Measurements from ENCODE around the gene INPPL1. TPM values are rescaled to one million over a fixed set of nuclear protein-coding genes. Genes with fewer than 3 reads are reported as not detected.
"Not testable (repeated sequence)": the region's sequence is repeated elsewhere in the genome, so short reads cannot be mapped to it uniquely, and the experiment has no call there.

INPPL1 gene
- polyA plus RNA-seq, 1 experiment, result 164 TPM

DNA sequence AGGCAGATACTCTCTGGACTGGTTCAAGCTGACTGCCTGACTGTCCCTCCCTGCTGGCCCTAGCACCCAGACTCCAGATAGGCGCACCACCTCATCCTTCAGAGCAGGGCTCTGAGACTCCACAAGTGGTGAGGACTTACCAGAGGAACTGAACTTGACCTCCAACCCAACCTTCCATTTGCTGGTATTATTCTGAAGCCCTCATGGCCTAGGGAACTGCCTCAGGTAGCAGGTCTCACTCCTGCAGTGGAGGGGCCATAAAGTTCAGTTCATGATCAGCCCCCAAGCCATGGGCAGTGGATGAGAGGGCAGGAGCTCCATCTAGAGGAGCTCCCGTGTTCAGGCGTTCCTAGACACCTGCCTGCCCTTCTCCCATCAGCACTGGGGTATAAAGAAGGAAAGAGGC, 43.0 kb upstream of the INPPL1 start:
- POLR2A ChIA-PET; H3K36me3 ChIP-seq (ENCODE audit: control insufficient read depth, insufficient read depth, low read length); H3K27me3 ChIP-seq (ENCODE audit: control insufficient read depth, insufficient read depth, low read length); DNase-seq (ENCODE audit: low read depth); H3K4me3 ChIP-seq (ENCODE audit: low read depth, low read length): not testable (repeated sequence)
- TF ChIP-seq, protein P1, sequence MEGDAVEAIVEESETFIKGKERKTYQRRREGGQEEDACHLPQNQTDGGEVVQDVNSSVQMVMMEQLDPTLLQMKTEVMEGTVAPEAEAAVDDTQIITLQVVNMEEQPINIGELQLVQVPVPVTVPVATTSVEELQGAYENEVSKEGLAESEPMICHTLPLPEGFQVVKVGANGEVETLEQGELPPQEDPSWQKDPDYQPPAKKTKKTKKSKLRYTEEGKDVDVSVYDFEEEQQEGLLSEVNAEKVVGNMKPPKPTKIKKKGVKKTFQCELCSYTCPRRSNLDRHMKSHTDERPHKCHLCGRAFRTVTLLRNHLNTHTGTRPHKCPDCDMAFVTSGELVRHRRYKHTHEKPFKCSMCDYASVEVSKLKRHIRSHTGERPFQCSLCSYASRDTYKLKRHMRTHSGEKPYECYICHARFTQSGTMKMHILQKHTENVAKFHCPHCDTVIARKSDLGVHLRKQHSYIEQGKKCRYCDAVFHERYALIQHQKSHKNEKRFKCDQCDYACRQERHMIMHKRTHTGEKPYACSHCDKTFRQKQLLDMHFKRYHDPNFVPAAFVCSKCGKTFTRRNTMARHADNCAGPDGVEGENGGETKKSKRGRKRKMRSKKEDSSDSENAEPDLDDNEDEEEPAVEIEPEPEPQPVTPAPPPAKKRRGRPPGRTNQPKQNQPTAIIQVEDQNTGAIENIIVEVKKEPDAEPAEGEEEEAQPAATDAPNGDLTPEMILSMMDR (IDR thresholded peaks at IDR 0.05; ENCODE audit: insufficient read depth, low read depth, low read length), result peak; percentile 45
- CTCF ChIA-PET, result interaction anchor here (0.6 to 8.2 kb wide), 9 partner anchors 14 to 203 kb away, joined by 3 to 79 read pairs (median 6); no protein-coding TSS in a partner anchor

DNA sequence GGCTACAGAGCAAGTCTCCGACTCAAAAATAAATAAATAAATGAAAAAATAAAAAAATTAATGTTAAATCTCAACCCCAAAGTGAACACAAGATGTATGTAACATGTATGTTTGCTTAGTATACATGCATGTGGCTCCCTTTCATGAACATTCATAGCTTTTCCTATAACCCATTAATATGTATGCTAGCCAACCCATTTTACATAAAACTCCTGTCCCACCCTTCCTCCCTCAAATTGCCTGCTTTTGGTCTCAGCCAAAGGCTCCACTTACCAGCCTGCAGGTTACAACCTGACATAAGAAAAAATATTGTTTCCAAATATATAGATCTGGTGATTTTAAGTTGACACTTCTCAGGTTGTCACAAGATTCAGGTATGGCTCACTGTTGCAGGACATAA, 36.3 kb upstream of the INPPL1 start:
- CTCF ChIA-PET, result interaction anchor here (1.5 to 1.7 kb wide), 2 partner anchors 163 to 243 kb away, joined by 6 read pairs; no protein-coding TSS in a partner anchor
- DNase-seq (ENCODE audit: low read depth), result no peak

DNA sequence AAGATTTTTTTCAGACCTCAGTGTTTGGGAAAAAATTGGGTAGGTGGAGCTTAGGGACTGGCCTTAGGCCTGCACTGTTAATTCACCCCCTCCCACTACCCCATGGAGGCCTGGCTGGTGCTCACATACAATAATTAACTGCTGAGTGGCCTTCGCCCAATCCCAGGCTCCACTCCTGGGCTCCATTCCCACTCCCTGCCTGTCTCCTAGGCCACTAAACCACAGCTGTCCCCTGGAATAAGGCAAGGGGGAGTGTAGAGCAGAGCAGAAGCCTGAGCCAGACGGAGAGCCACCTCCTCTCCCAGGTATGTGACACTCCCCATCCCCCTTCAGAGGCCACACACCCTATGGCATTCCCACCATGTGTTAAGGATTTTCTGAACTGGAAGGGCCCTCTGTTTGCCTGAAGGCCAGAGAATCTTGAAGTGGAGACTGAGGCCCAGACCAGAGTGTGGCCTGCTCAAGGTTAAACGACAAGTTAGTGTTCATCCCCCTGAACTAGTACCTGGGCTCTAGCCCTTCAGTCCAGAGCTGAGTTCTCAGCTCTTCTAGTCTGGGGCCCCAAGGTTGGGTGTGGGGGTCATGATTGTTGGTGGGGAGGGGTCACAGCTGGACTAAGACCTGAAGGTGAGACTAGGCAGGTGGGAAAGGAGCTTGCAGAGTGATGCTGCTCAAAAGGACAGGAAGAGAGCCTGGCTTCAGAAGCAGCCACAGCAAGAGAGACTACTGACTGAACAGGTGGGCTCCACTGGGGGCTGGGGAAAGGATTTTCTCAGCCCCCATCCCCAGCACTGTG, 34.9 kb upstream of the INPPL1 start:
- H3K4me3 ChIP-seq (ENCODE audit: low read depth, low read length), result no peak overlapping the region
- H3K36me3 ChIP-seq (ENCODE audit: control insufficient read depth, insufficient read depth, low read length), result no peaks in the 10 kb centered on the region
- ChIA-PET CTCF (interaction anchor here (1.0 to 1.9 kb wide), 5 partner anchors 10 to 241 kb away, joined by 3 to 5 read pairs (median 4); no protein-coding TSS in a partner anchor), POLR2A (no interaction called here)
- TF ChIP-seq, protein P1 (IDR thresholded peaks at IDR 0.05; ENCODE audit: insufficient read depth, low read depth, low read length), result no peak
- no peak for DNase-seq (ENCODE audit: low read depth)
- no peaks in the 10 kb centered on the region for H3K27me3 ChIP-seq (ENCODE audit: control insufficient read depth, insufficient read depth, low read length)

More for the DNA sequence above, 36.3 kb upstream of the INPPL1 start:
- H3K4me3 ChIP-seq (ENCODE audit: low read depth, low read length), result no peak overlapping the region
- POLR2A ChIA-PET, result no interaction called here
- H3K27me3 ChIP-seq (ENCODE audit: control insufficient read depth, insufficient read depth, low read length), result no peaks in the 10 kb centered on the region
- H3K36me3 ChIP-seq (ENCODE audit: control insufficient read depth, insufficient read depth, low read length), result no peaks in the 10 kb centered on the region
- TF ChIP-seq, protein P1 (IDR thresholded peaks at IDR 0.05; ENCODE audit: insufficient read depth, low read depth, low read length), result no peak

DNA sequence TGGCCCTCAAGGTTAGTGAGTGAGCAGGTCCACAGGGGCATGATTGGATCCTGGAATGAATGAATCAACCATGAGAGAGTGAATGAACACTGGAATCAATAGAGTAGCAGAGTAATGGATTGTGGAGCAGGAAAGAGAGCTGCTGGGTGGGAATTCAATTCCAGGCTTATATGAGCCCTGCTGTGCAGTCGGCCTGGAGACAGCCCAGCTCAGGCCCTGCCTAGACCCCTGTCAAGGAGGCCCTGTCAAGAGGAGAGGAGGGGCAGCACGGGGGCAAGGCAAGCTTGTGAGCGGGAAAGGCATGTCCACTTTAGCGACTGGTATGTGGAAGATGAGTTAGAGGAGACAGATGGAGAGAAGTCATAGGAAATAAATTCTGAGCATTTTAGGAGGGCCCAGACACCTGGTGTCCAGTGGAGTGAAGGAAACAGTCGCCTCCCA, 33.9 kb upstream of the INPPL1 start:
- TF ChIP-seq, protein P1 (IDR thresholded peaks at IDR 0.05; ENCODE audit: insufficient read depth, low read depth, low read length), result no peak
- H3K27me3 ChIP-seq (ENCODE audit: control insufficient read depth, insufficient read depth, low read length), result no peaks in the 10 kb centered on the region; the same call in 1 of the 2 replicates
- CTCF ChIA-PET, result interaction anchor here (1.3 to 1.9 kb wide), 3 partner anchors 166 to 240 kb away, joined by 4 to 5 read pairs (median 5); no protein-coding TSS in a partner anchor
- POLR2A ChIA-PET, result no interaction called here
- DNase-seq (ENCODE audit: low read depth), result no peak
- no peak overlapping the region for H3K4me3 ChIP-seq (ENCODE audit: low read depth, low read length)
- H3K36me3 ChIP-seq (ENCODE audit: control insufficient read depth, insufficient read depth, low read length), result no peaks in the 10 kb centered on the region

DNA sequence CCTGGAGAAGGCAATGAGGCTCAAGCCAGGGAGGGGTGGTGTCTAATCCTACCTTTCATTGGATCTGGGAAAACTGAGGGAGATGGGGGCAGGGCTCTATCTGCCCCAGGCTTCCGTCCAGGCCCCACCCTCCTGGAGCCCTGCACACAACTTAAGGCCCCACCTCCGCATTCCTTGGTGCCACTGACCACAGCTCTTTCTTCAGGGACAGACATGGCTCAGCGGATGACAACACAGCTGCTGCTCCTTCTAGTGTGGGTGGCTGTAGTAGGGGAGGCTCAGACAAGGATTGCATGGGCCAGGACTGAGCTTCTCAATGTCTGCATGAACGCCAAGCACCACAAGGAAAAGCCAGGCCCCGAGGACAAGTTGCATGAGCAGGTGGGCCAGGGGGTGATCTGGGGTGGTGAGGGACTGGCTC, 32.6 kb upstream of the INPPL1 start, which contains the start of gene FOLR1:
Gene FOLR1, plus strand, starts transcription at position 180 of the 421 bp plus-strand sequence. Its CDS starts 34 bp downstream, at position 214.
- TF ChIP-seq, protein P1 (IDR thresholded peaks at IDR 0.05; ENCODE audit: insufficient read depth, low read depth, low read length), result no peak
- DNase-seq (ENCODE audit: low read depth), result no peak
- Histone ChIP-seq H3K27me3 (ENCODE audit: control insufficient read depth, insufficient read depth, low read length) (no peaks in the 10 kb centered on the region; the same call in 1 of the 2 replicates), H3K36me3 (ENCODE audit: control insufficient read depth, insufficient read depth, low read length) (no peaks in the 10 kb centered on the region), H3K4me3 (ENCODE audit: low read depth, low read length) (no peak within 1 kb of the TSS)
- CTCF ChIA-PET, result interaction anchor here (0.6 to 0.7 kb wide), 2 partner anchors 8 to 242 kb away, joined by 3 to 4 read pairs; partner anchors contain the start of gene CLPB
- POLR2A ChIA-PET, result no interaction called here

Data from BJ (cell line).